ENCODE results near the gene RTN4RL1.

RTN4RL1 gene

DNA sequence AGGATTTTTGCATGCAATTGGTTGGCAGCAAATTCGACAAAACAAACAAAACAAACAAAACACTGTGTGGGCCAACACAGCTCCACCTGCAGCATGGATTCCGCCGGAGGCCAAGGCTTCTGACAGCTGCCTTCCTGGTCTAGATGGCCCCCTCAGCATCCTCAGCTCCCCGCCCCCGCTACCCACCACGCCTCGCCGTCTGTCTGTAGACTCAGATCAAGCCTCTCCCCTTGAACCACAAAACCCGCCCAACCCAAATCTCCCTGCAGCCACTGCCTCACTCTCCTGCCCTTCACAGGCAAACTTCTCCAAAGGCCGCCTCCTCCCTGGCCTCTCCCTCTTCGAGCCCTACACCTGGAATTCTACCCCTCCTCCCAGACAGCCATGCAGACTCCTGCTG is 57.9 kb downstream of the RTN4RL1 start:
- no peak overlapping the region for H3K9ac ChIP-seq (ENCODE audit: low read depth, low read length)
- peaks cover 7% of the 10 kb centered on the region; the same call in 1 of the 2 replicates for H3K4me1 ChIP-seq (ENCODE audit: control insufficient read depth, insufficient read depth, low read length)
- no peaks in the 10 kb centered on the region for H3K9me3 ChIP-seq (ENCODE audit: control insufficient read depth, insufficient read depth, low read length)
- H3K36me3 ChIP-seq (ENCODE audit: control insufficient read depth, insufficient read depth, low read length): no peaks in the 10 kb centered on the region
- H3K27ac ChIP-seq (ENCODE audit: low read depth, low read length): no peak overlapping the region
- peaks cover 14% of the 10 kb centered on the region; the same call in 1 of the 2 replicates for H3K27me3 ChIP-seq (ENCODE audit: control insufficient read depth, insufficient read depth, low read length)
- H3K4me3 ChIP-seq (ENCODE audit: low read depth, low read length): no peak overlapping the region

DNA sequence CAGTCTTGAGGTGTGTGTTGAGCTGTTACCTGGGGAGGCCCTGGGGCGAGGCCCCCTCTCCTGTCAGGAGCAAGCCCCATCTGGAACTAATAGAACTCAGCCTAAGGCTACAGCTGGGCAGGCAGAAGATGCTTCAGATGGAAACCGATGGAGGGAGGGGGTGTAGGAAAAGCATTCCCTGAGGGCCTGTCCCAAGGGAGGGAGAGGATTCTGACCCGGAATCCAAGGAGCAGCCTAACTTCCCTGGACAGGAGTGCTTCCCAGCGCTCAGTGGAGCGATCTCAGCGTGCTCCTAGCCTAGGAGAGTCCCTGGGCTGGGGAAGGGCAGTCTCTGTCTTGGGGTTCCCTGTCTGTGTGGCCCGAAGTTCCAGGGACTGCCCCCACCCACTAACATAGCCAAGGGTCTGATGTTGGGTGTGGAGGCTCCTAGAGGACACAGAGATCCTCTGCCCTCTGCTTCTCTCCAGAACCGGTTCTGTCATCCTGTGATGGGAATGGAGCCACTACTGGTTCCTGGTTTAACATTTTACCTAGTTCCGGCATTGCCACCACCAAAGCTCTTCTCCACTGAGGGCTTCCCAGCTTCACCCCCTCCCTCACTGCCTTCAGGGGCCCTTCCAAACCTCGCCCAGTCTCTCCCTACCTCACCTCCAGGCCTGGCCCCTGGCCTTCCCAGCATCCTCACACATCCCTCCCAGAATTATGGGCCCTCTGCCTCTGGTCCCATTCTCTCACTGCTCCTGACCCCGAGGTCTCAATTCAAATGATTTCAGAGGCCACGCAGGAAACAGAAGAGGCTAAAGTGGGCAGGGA is 58.7 kb downstream of the RTN4RL1 start:
- peaks cover 7% of the 10 kb centered on the region; the same call in 1 of the 2 replicates for H3K4me1 ChIP-seq (ENCODE audit: control insufficient read depth, insufficient read depth, low read length)
- H3K27ac ChIP-seq (ENCODE audit: low read depth, low read length): no peak overlapping the region
- H3K9ac ChIP-seq (ENCODE audit: low read depth, low read length): no peak overlapping the region
- peaks cover 14% of the 10 kb centered on the region; the same call in 1 of the 2 replicates for H3K27me3 ChIP-seq (ENCODE audit: control insufficient read depth, insufficient read depth, low read length)
- H3K36me3 ChIP-seq (ENCODE audit: control insufficient read depth, insufficient read depth, low read length): no peaks in the 10 kb centered on the region
- no peaks in the 10 kb centered on the region for H3K9me3 ChIP-seq (ENCODE audit: control insufficient read depth, insufficient read depth, low read length)
- H3K4me3 ChIP-seq (ENCODE audit: low read depth, low read length): no peak overlapping the region

DNA sequence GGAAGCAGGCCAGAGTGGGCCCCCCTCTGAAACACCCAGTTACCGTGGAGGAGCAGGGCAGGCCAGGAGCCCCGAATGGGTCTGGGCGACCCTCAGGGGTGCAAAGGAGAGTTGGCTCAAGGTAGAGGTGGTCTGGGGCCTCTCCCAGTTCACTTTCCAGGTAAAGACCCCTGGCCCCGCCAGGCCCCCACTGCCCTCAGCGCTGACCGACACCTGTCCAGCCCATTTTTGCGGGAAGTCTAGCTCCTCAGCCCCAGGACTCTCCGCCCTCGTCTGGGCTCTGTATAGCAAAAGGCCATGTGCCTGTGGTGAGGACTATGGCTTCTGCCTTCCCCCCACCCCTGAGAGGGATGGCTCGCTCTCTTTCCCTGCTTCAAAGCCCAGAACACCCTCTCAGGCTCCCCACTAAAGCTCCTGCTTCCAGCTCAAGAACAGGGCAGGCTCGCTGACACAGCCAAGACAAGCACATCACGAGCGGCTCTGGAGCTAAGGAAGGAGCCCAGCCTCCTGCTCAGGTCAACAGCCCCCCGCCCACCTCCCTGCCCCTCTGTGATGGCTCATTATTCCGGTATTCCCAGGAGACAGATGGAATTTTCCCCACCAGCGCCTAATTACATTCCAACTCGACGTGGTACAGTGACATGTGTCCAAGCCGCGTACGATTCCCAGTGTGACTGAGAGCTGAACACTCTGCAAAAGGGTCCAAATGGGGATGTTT is 59.4 kb downstream of the RTN4RL1 start:
- H3K4me3 ChIP-seq (ENCODE audit: low read depth, low read length): no peak overlapping the region
- no peak overlapping the region for H3K27ac ChIP-seq (ENCODE audit: low read depth, low read length)
- H3K9ac ChIP-seq (ENCODE audit: low read depth, low read length): no peak overlapping the region
- H3K36me3 ChIP-seq (ENCODE audit: control insufficient read depth, insufficient read depth, low read length): no peaks in the 10 kb centered on the region
- peaks cover 15% of the 10 kb centered on the region for H3K27me3 ChIP-seq (ENCODE audit: control insufficient read depth, insufficient read depth, low read length)
- no peaks in the 10 kb centered on the region for H3K9me3 ChIP-seq (ENCODE audit: control insufficient read depth, insufficient read depth, low read length)
- H3K4me1 ChIP-seq (ENCODE audit: control insufficient read depth, insufficient read depth, low read length): peaks cover 9% of the 10 kb centered on the region; the same call in 1 of the 2 replicates

DNA sequence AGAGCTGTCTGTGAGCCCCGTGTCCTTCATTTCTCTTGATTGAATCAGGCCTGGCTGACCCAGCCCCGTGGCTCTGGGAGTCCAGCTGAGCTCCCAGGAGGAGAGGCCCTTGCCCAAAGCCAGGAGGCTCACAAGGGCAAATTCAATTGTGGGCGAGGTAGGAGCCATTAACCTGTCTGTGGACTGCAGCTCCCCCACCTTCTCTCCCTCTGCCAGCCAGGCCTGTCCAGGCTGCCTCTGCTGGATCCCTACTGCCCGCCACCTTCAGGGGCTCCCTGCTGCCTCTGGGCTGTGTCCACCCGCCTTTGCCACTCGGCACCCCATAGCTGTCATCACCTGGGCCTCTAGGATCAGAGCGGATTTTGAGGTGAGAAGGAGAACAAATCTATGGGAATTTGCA is 61.9 kb downstream of the RTN4RL1 start:
- H3K36me3 ChIP-seq (ENCODE audit: control insufficient read depth, insufficient read depth, low read length): no peaks in the 10 kb centered on the region
- peaks cover 37% of the 10 kb centered on the region for H3K27me3 ChIP-seq (ENCODE audit: control insufficient read depth, insufficient read depth, low read length)
- no peak overlapping the region for H3K9ac ChIP-seq (ENCODE audit: low read depth, low read length)
- H3K4me3 ChIP-seq (ENCODE audit: low read depth, low read length): no peak overlapping the region
- H3K4me1 ChIP-seq (ENCODE audit: control insufficient read depth, insufficient read depth, low read length): peaks cover 11% of the 10 kb centered on the region; the same call in 1 of the 2 replicates
- no peaks in the 10 kb centered on the region for H3K9me3 ChIP-seq (ENCODE audit: control insufficient read depth, insufficient read depth, low read length)
- H3K27ac ChIP-seq (ENCODE audit: low read depth, low read length): no peak overlapping the region

DNA sequence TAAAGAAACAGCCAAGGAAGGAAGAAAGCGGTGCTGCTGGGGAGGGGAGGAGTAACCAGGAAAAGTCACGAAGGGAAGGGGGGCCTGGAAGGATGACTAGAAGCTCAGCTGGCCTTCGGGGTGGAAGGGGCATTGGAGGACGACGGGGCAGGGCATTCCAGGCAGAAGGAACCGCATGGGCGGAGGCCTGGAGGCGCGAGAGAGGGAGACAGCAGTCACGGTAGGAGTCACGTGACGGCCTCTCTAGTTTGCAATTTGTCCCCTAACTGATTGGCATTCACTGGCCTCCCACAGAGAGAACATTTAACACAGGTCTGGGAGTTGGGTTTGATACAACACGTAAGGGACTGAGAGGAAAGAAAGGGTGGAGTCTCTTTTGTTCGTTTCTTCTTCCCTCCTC is 63.9 kb downstream of the RTN4RL1 start:
- no peak overlapping the region for H3K27ac ChIP-seq (ENCODE audit: low read depth, low read length)
- peaks cover 4% of the 10 kb centered on the region; the same call in 1 of the 2 replicates for H3K4me1 ChIP-seq (ENCODE audit: control insufficient read depth, insufficient read depth, low read length)
- no peaks in the 10 kb centered on the region for H3K36me3 ChIP-seq (ENCODE audit: control insufficient read depth, insufficient read depth, low read length)
- no peak overlapping the region for H3K9ac ChIP-seq (ENCODE audit: low read depth, low read length)
- peaks cover 58% of the 10 kb centered on the region for H3K27me3 ChIP-seq (ENCODE audit: control insufficient read depth, insufficient read depth, low read length)
- no peaks in the 10 kb centered on the region for H3K9me3 ChIP-seq (ENCODE audit: control insufficient read depth, insufficient read depth, low read length)
- no peak overlapping the region for H3K4me3 ChIP-seq (ENCODE audit: low read depth, low read length)

DNA sequence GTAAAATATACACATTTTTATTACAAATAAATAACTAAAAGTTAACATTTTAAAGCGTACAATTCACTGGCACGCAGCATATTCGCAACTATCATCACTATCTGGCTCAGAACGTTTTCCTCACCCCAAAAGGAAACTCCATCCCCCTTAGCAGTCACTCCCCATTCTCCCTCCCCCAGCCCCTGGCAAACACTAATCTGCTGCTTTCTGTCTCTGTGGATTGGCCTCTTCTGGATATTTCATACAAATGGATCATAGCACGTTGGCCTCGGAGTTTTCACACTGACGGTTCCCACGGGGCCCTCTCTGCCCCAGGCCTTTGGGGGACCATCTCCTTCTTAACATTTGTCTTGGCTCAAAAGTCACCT is 64.6 kb downstream of the RTN4RL1 start:
- Histone ChIP-seq H3K9ac (ENCODE audit: low read depth, low read length) (no peak overlapping the region), H3K36me3 (ENCODE audit: control insufficient read depth, insufficient read depth, low read length) (no peaks in the 10 kb centered on the region), H3K27me3 (ENCODE audit: control insufficient read depth, insufficient read depth, low read length) (peaks cover 64% of the 10 kb centered on the region), H3K9me3 (ENCODE audit: control insufficient read depth, insufficient read depth, low read length) (no peaks in the 10 kb centered on the region), H3K27ac (ENCODE audit: low read depth, low read length) (no peak overlapping the region), H3K4me1 (ENCODE audit: control insufficient read depth, insufficient read depth, low read length) (peaks cover 4% of the 10 kb centered on the region; the same call in 1 of the 2 replicates), H3K4me3 (ENCODE audit: low read depth, low read length) (no peak overlapping the region)

DNA sequence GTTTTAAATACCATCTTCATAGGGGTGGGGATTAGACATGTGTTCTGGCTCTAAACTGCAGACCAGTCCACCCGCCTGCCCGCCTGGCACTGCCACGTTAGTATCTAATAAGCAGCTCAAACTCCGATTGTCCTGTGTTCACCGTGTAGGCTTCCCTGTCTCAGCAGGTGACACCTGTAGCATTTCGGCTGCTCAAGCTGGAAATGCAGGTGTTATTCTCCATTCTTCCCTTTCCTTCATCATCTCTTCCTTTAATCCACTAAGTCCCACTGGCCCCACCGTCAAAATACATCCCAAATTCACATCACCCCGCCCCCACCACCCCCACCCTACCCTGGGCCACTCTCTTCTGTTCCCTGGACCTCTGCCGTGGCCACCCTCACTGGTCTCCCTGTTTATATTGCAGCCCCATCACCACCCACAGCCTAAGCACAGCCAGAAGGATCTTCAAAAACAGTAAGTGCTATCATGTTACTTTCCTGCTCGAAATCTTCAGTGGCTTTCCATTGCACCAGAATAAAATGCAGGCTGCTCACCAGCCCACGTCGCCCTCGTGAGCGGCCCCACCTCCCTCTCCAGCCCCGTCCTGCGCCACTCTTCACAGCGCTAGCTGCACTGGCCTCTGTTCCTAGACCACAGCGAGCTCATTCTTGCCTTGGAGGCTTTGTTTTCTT is 65.1 kb downstream of the RTN4RL1 start:
- H3K9ac ChIP-seq (ENCODE audit: low read depth, low read length): no peak overlapping the region
- H3K27ac ChIP-seq (ENCODE audit: low read depth, low read length): no peak overlapping the region
- H3K9me3 ChIP-seq (ENCODE audit: control insufficient read depth, insufficient read depth, low read length): no peaks in the 10 kb centered on the region
- peaks cover 4% of the 10 kb centered on the region; the same call in 1 of the 2 replicates for H3K4me1 ChIP-seq (ENCODE audit: control insufficient read depth, insufficient read depth, low read length)
- no peaks in the 10 kb centered on the region for H3K36me3 ChIP-seq (ENCODE audit: control insufficient read depth, insufficient read depth, low read length)
- peaks cover 67% of the 10 kb centered on the region for H3K27me3 ChIP-seq (ENCODE audit: control insufficient read depth, insufficient read depth, low read length)
- no peak overlapping the region for H3K4me3 ChIP-seq (ENCODE audit: low read depth, low read length)

DNA sequence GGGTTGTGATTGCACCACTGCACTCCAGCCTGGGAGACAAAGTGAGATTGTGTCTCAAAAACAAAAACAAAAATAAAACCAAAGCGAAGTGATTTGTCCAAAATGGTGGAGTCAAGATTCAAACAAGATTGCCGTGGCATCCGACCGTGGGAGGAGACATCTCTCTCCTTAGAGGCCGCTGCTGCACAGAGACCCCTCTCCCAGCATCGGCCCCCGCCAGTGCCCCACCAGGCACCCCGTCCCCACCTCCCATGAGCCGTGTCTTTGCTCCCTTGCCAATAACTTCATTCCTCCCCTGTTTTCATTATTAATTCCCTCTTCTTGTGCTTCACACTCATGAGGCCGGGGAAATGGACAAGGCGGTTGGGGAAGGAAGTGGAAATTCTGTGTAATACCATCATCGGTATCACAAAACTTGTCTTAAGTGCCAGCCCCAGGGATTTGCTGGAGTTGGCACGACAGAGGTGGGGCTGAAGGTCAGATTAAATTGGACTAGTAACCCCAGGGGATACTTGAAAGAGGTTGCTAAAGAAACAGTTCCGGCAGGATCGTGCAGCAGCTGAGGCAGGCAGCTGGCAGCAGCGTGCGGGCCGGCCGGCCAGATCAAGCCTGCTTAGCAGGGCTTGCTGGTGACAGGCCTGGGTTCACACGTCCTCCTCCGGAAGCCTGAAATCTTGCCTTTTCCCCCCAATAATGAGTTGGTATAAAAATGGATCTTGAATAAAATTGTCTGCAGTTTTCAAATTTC is 66.8 kb downstream of the RTN4RL1 start:
- no peaks in the 10 kb centered on the region for H3K36me3 ChIP-seq (ENCODE audit: control insufficient read depth, insufficient read depth, low read length)
- no peak overlapping the region for H3K27ac ChIP-seq (ENCODE audit: low read depth, low read length)
- H3K9me3 ChIP-seq (ENCODE audit: control insufficient read depth, insufficient read depth, low read length): no peaks in the 10 kb centered on the region
- H3K4me3 ChIP-seq (ENCODE audit: low read depth, low read length): no peak overlapping the region
- peaks cover 4% of the 10 kb centered on the region; the same call in 1 of the 2 replicates for H3K4me1 ChIP-seq (ENCODE audit: control insufficient read depth, insufficient read depth, low read length)
- peaks cover 81% of the 10 kb centered on the region for H3K27me3 ChIP-seq (ENCODE audit: control insufficient read depth, insufficient read depth, low read length)
- H3K9ac ChIP-seq (ENCODE audit: low read depth, low read length): no peak overlapping the region

DNA sequence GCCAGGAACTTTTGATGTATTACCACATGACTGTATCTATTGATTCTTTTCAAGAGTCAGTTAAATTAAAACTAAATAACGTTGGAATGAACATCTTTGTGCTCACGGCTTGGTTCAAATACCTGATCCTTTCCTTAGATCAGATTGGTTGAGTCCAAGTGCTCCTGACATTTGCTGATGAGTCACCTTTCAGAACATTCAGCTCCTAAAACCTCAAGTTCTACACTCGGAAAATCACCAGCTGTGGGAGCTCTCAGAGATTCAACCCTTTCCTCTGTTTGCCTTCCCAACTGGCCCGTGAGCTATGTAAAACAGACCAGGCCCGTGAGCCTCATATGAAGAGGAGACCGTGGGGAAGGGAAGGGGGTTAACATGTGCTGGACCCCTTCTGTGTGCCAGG is 68.1 kb downstream of the RTN4RL1 start:
- Histone ChIP-seq H3K27me3 (ENCODE audit: control insufficient read depth, insufficient read depth, low read length) (peaks cover 85% of the 10 kb centered on the region), H3K9me3 (ENCODE audit: control insufficient read depth, insufficient read depth, low read length) (no peaks in the 10 kb centered on the region), H3K9ac (ENCODE audit: low read depth, low read length) (no peak overlapping the region), H3K4me1 (ENCODE audit: control insufficient read depth, insufficient read depth, low read length) (peaks cover 4% of the 10 kb centered on the region; the same call in 1 of the 2 replicates), H3K4me3 (ENCODE audit: low read depth, low read length) (no peak overlapping the region), H3K27ac (ENCODE audit: low read depth, low read length) (no peak overlapping the region), H3K36me3 (ENCODE audit: control insufficient read depth, insufficient read depth, low read length) (no peaks in the 10 kb centered on the region)

DNA sequence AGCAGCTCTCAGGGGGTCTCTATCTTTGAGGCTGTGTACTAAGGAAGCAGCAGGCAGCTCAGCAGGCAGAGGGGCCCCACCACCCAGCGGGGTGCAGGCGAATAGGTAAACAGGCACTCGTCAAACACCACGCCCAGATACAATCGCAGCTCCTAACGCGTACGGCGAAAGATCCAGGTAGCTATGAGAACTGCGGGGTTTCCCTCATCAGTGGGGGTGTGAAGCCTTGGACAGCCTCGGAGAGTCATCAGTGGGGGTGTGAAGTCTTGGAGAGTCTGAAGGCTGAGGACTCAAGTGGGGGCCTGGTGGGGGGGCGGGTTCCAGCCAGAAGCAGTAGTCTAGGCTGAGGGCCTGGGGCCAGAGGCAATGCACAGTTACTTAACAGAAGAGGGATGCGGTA is 69.0 kb downstream of the RTN4RL1 start:
- no peak overlapping the region for H3K27ac ChIP-seq (ENCODE audit: low read depth, low read length)
- peaks cover 4% of the 10 kb centered on the region; the same call in 1 of the 2 replicates for H3K4me1 ChIP-seq (ENCODE audit: control insufficient read depth, insufficient read depth, low read length)
- no peak overlapping the region for H3K4me3 ChIP-seq (ENCODE audit: low read depth, low read length)
- peaks cover 90% of the 10 kb centered on the region for H3K27me3 ChIP-seq (ENCODE audit: control insufficient read depth, insufficient read depth, low read length)
- H3K36me3 ChIP-seq (ENCODE audit: control insufficient read depth, insufficient read depth, low read length): no peaks in the 10 kb centered on the region
- no peak overlapping the region for H3K9ac ChIP-seq (ENCODE audit: low read depth, low read length)
- H3K9me3 ChIP-seq (ENCODE audit: control insufficient read depth, insufficient read depth, low read length): no peaks in the 10 kb centered on the region
